Lung (tissue), 12 donors: Measurements from ENCODE around the gene INAFM2. TPM values are rescaled to one million over a fixed set of nuclear protein-coding genes. Genes with fewer than 3 reads are reported as not detected.

Experiments used
- ATAC-seq: fragments of 200-7000 bp; cut with Tn5 transposase; one replicate; pipeline ENCODE4 v1.9.1; 2020; ENCODE audit warnings: moderate number of reproducible peaks; ENCODE audit not compliant: insufficient read depth, low FRiP score
- DNase-seq, 3 donors: peaks; one replicate each; pipeline ENCODE4 v3.0.0-alpha.2; 2013 to 2017
- H3K27ac ChIP-seq, 2 donors: one replicate each; pipeline ENCODE4 v1.5.1; 2013; ENCODE audit warnings: mild to moderate bottlenecking in 2 of 2, moderate library complexity in 2 of 2, control low read depth in 1 of 2, inconsistent platforms in 1 of 2, low read depth in 1 of 2, low read length in 1 of 2
- H3K27me3 ChIP-seq, 3 donors: one replicate each; pipeline ENCODE4 v1.5.1; 2013; ENCODE audit warnings: low read length in 2 of 3; ENCODE audit not compliant: control insufficient read depth in 3 of 3, insufficient read depth in 3 of 3
- H3K36me3 ChIP-seq, 4 donors: one replicate each; pipeline ENCODE4 v1.5.1; 2013; ENCODE audit warnings: low read length in 4 of 4, mild to moderate bottlenecking in 1 of 4, moderate library complexity in 1 of 4; ENCODE audit not compliant: control insufficient read depth in 4 of 4, insufficient read depth in 4 of 4
- H3K4me1 ChIP-seq, 5 donors: one replicate each; pipeline ENCODE4 v1.5.1; 2013; ENCODE audit warnings: low read length in 5 of 5, mild to moderate bottlenecking in 2 of 5, moderate library complexity in 1 of 5; ENCODE audit not compliant: control insufficient read depth in 5 of 5, insufficient read depth in 5 of 5
- H3K4me3 ChIP-seq: one replicate; pipeline ENCODE4 v1.5.1; 2013; ENCODE audit warnings: mild to moderate bottlenecking, control low read depth, moderate library complexity
- H3K9ac ChIP-seq, 2 donors: one replicate each; pipeline ENCODE4 v1.5.1; 2013; ENCODE audit warnings: low read length in 2 of 2, control low read depth in 1 of 2; ENCODE audit not compliant: insufficient read depth in 1 of 2
- H3K9me3 ChIP-seq, 4 donors: one replicate each; pipeline ENCODE4 v1.5.1; 2013; ENCODE audit warnings: low read length in 3 of 4, mild to moderate bottlenecking in 1 of 4, moderate library complexity in 1 of 4; ENCODE audit not compliant: control insufficient read depth in 4 of 4, insufficient read depth in 3 of 4
- CTCF ChIP-seq: IDR thresholded peaks from 2 replicates; pipeline ENCODE4 v1.5.1; 2012; ENCODE audit warnings: mild to moderate bottlenecking; ENCODE audit errors: control extremely low read depth, extremely low read depth
- WGBS, 2 donors: extraction: QIAGEN DNeasy Blood & Tissue Kit; methylation state at CpG; one replicate each; pipeline ENCODE4 v1.1.7; 2013; 5-methylcytosine and 5-hydroxymethylcytosine counted together
- polyA plus RNA-seq, 2 donors: library from polyadenylated mRNA; stranded (reverse); fragments of 200-250 nt; gene quantifications; one replicate each; pipeline ENCODE4 v1.2.1, GENCODE V29; 2013
- total RNA-seq, 2 donors: library from RNA; depleted of rRNA in 1 of 2; stranded (reverse); fragments of >200 nt in 1 of 2; gene quantifications; one replicate each; pipeline ENCODE4 v1.2.1, GENCODE V29; 2014 to 2021
- donor health status: control.
- donor health status: control.
- donor health status: Bipolar disorder and iron deficiency.
- donor health status: healthy.
- donor health status: DM: yes; HTN: yes; CAD: no.

The INAFM2 gene
- total and polyA plus RNA-seq, 4 donors, result 12.8 to 31.1 (median 19.0) TPM

- DNase-seq, result no peak
- ATAC-seq, result no peak
- Histone ChIP-seq H3K27ac (peak overlapping the region in 1 of 2 donors; percentile 51), H3K9ac (no peak overlapping the region), H3K4me1 (peaks cover 0 to 13% (median 0%) of the 10 kb centered on the region in 5 donors), H3K9me3 (no peaks in the 10 kb centered on the region), H3K36me3 (no peaks in the 10 kb centered on the region), H3K4me3 (no peak overlapping the region), H3K27me3 (peaks cover 0 to 7% (median 0%) of the 10 kb centered on the region in 3 donors)
- 87 to 90% methylated on average over 11 of the region's 11 CpGs for WGBS, 2 donors
- TF ChIP-seq CTCF, result no peak
Measured at GRCh38 chr15:40365624-40366456, 42.3 kb downstream of the INAFM2 start.

- no peaks in the 10 kb centered on the region for H3K36me3 ChIP-seq
- H3K27ac ChIP-seq, result peak overlapping the region in 1 of 2 donors; percentile 78
- peaks cover 0 to 7% (median 0%) of the 10 kb centered on the region in 3 donors for H3K27me3 ChIP-seq
- no peak for TF ChIP-seq CTCF
- DNase-seq, result no peak
- H3K4me1 ChIP-seq, result peaks cover 0 to 13% (median 0%) of the 10 kb centered on the region in 5 donors
- WGBS, 2 donors, result 93 to 94% methylated on average over 14 of the region's 14 CpGs
- H3K4me3 ChIP-seq, result no peak overlapping the region
- ATAC-seq, result no peak
- no peak overlapping the region for H3K9ac ChIP-seq
- H3K9me3 ChIP-seq, result no peaks in the 10 kb centered on the region
Measured at GRCh38 chr15:40366457-40367370, 43.2 kb downstream of the INAFM2 start.

GRCh38 chr15:40367371-40367685 is 43.8 kb downstream of the INAFM2 start:
- H3K27me3 ChIP-seq, result peaks cover 0 to 2% (median 0%) of the 10 kb centered on the region in 3 donors
- H3K4me1 ChIP-seq, result peaks cover 0 to 13% (median 0%) of the 10 kb centered on the region in 5 donors
- H3K4me3 ChIP-seq, result no peak overlapping the region
- H3K27ac ChIP-seq, result peak overlapping the region in 1 of 2 donors; percentile 78
- no peaks in the 10 kb centered on the region for H3K9me3 ChIP-seq
- no peak overlapping the region for H3K9ac ChIP-seq
- no peak for DNase-seq
- WGBS, 2 donors, result 69 to 72% methylated on average over 5 of the region's 5 CpGs
- TF ChIP-seq CTCF, result no peak
- no peaks in the 10 kb centered on the region for H3K36me3 ChIP-seq
- ATAC-seq, result no peak
